ENCODE results near the gene CD80.

Gene CD80

DNA sequence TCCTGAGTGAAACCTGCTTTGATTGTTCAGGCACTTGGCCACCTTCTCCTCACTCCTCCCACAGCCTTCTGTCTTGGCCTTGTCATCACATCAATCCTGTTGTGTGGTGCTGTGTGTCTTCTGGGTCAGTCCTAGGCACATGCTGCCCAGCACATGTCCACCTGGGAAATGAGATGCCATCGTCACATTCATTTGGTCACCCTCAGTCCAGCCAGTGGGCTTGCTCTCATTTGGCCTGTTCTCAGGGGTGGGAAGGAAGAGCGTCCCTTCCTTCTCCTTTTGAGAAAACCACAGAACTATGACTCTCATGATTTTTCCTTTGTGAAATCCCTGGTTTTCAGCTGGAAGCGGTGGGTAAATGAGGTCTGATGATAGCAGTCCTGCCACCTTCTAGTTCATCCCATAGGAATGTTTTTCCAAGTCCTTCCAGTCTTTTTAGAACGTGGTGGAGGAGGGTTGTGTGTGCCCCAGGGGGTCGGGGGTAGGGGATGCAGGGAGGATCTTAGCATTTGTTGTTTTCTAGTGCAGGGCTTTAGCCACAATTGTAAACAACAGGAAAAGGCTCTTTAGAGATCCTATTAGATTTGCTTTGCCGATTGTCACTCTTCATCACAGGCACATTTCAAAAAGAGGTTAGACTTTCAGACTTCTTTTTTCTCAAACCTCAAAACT, 29.8 kb upstream of the CD80 start:
- Histone ChIP-seq H3K23ac (ENCODE audit: low read length) (no peak overlapping the region), H3K79me1 (ENCODE audit: low read length) (no peaks in the 10 kb centered on the region), H4K5ac (ENCODE audit: low read length) (no peak overlapping the region), H2BK5ac (ENCODE audit: low read length) (no peak overlapping the region), H3K27ac (ENCODE audit: low read depth, low read length) (no peak overlapping the region), H3K27me3 (ENCODE audit: insufficient read depth, low read length, poor library complexity) (no peaks in the 10 kb centered on the region), H3K79me2 (ENCODE audit: control insufficient read depth, insufficient read depth, low read length) (no peaks in the 10 kb centered on the region), H3K4me1 (ENCODE audit: control insufficient read depth, low read depth, low read length) (peaks cover 4% of the 10 kb centered on the region), H2AK5ac (ENCODE audit: low read length) (no peak overlapping the region), H3K56ac (ENCODE audit: low read length) (no peak overlapping the region), H3K4me3 (ENCODE audit: low read length) (no peak overlapping the region), H3K18ac (ENCODE audit: low read length) (no peak overlapping the region), H3K36me3 (ENCODE audit: control insufficient read depth, insufficient read depth, low read length) (no peaks in the 10 kb centered on the region), H2BK15ac (replicated peaks; ENCODE audit: low read depth) (no peak overlapping the region), H3K4ac (ENCODE audit: low read depth, low read length) (no peak overlapping the region), H4K8ac (ENCODE audit: low read depth, low read length) (no peak overlapping the region), H3K9ac (ENCODE audit: low read length) (no peak overlapping the region), H2BK120ac (ENCODE audit: low read depth, low read length) (no peak overlapping the region), H3K4me2 (ENCODE audit: low read length) (no peak overlapping the region)
- WGBS (ENCODE audit: extremely low coverage, insufficient coverage, low lambda C conversion rate) = no CpG with 5 or more reads among the region's 6 CpGs
- DNase-seq = no peak

DNA sequence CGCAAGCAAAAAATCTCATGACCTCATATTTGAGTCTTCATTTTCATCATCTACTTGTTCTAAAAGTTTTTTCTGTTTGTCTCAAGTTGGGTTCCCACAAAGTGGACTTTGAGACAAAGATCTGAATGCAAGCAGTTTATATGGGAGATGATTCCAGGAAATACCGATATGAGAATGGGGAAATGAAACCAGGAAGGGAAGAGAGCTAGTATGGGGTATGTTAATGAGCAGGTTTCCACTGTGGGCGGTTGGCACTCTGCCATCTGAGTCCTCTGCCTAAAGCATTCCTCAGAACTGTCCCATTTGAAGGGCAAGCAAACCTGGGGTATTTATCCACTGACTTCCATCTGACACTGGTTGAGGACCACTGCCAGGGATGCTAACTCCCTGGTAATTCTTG, 28.7 kb upstream of the CD80 start:
- Histone ChIP-seq H2AK5ac (ENCODE audit: low read length) (no peak overlapping the region), H3K23ac (ENCODE audit: low read length) (no peak overlapping the region), H3K4me2 (ENCODE audit: low read length) (no peak overlapping the region), H4K8ac (ENCODE audit: low read depth, low read length) (no peak overlapping the region), H2BK5ac (ENCODE audit: low read length) (no peak overlapping the region), H3K18ac (ENCODE audit: low read length) (no peak overlapping the region), H3K4me3 (ENCODE audit: low read length) (no peak overlapping the region), H3K9ac (ENCODE audit: low read length) (no peak overlapping the region), H3K27me3 (ENCODE audit: insufficient read depth, low read length, poor library complexity) (no peaks in the 10 kb centered on the region), H3K79me2 (ENCODE audit: control insufficient read depth, insufficient read depth, low read length) (no peaks in the 10 kb centered on the region), H3K56ac (ENCODE audit: low read length) (no peak overlapping the region), H3K4me1 (ENCODE audit: control insufficient read depth, low read depth, low read length) (peaks cover 4% of the 10 kb centered on the region), H3K4ac (ENCODE audit: low read depth, low read length) (no peak overlapping the region), H3K36me3 (ENCODE audit: control insufficient read depth, insufficient read depth, low read length) (no peaks in the 10 kb centered on the region), H3K27ac (ENCODE audit: low read depth, low read length) (no peak overlapping the region), H4K5ac (ENCODE audit: low read length) (no peak overlapping the region), H2BK120ac (ENCODE audit: low read depth, low read length) (no peak overlapping the region), H2BK15ac (replicated peaks; ENCODE audit: low read depth) (no peak overlapping the region), H3K79me1 (ENCODE audit: low read length) (no peaks in the 10 kb centered on the region)
- WGBS (ENCODE audit: extremely low coverage, insufficient coverage, low lambda C conversion rate) = no CpG with 5 or more reads among the region's 3 CpGs
- no peak for DNase-seq

DNA sequence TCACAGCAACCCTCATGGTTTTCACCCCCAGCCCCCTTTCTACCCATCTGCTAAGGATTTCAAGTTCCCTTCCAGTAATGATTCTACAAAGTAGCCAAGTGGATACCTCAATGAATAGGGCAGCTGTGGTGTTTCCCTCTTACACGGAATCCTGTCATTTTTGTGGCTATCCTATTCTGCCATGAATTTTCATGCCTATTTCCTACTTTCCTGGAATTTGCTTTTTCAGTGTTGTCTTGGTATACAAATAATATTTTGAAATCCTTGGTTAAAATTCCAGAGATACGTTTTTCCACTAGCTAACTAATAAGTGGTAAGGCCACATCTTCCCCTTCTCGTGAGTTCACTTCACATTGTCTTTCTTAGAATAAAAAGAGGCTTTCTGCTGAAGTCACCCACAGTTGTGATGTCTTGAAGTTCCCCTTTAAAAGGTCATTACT, 27.3 kb upstream of the CD80 start:
- H3K4me3 ChIP-seq (ENCODE audit: low read length) = no peak overlapping the region
- no peaks in the 10 kb centered on the region for H3K79me1 ChIP-seq (ENCODE audit: low read length)

DNA sequence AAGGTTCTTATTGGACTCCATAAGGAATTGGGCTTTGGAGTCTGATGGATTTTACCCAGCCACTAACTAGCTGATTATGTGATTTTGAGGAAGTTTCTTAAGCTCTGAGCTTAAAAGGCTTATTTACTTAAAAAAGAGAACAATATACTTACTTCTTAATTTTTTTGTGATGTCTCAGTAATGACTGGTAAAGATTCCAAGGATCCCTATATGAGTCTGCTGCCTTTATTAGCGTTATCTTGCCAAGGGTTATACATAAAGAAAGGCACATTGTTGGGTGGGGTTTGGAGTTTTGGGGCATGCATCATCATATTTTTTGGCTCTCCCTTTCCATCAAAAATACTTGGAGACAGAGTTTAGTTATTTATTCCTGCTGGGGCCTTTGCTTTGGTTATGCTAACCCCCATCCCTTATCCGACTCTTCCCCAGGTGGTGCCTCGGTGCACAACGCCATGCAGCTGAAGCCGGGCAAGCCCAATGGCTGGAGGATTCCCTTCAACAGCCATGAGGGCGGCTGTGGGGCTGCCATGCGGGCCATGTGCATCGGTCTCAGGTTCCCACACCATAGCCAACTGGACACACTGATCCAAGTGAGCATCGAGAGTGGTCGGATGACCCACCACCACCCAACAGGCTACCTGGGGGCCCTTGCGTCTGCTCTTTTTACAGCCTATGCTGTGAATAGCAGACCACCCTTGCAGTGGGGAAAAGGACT, 26.6 kb upstream of the CD80 start:
- H3K18ac ChIP-seq (ENCODE audit: low read length) = no peak overlapping the region
- no peak for DNase-seq
- no peak overlapping the region for H3K23ac ChIP-seq (ENCODE audit: low read length)
- no peak overlapping the region for H2BK15ac ChIP-seq (replicated peaks; ENCODE audit: low read depth)
- H3K4me3 ChIP-seq (ENCODE audit: low read length) = no peak overlapping the region
- H3K4me1 ChIP-seq (ENCODE audit: control insufficient read depth, low read depth, low read length) = no peaks in the 10 kb centered on the region
- H4K5ac ChIP-seq (ENCODE audit: low read length) = no peak overlapping the region
- no peaks in the 10 kb centered on the region for H3K79me2 ChIP-seq (ENCODE audit: control insufficient read depth, insufficient read depth, low read length)
- H3K79me1 ChIP-seq (ENCODE audit: low read length) = no peaks in the 10 kb centered on the region
- H3K36me3 ChIP-seq (ENCODE audit: control insufficient read depth, insufficient read depth, low read length) = no peaks in the 10 kb centered on the region
- no peaks in the 10 kb centered on the region for H3K27me3 ChIP-seq (ENCODE audit: insufficient read depth, low read length, poor library complexity)
- H3K27ac ChIP-seq (ENCODE audit: low read depth, low read length) = no peak overlapping the region
- H3K4ac ChIP-seq (ENCODE audit: low read depth, low read length) = no peak overlapping the region
- H2BK120ac ChIP-seq (ENCODE audit: low read depth, low read length) = no peak overlapping the region
- WGBS (ENCODE audit: extremely low coverage, insufficient coverage, low lambda C conversion rate) = no CpG with 5 or more reads among the region's 11 CpGs
- no peak overlapping the region for H3K56ac ChIP-seq (ENCODE audit: low read length)
- H2BK5ac ChIP-seq (ENCODE audit: low read length) = no peak overlapping the region
- no peak overlapping the region for H4K8ac ChIP-seq (ENCODE audit: low read depth, low read length)
- H2AK5ac ChIP-seq (ENCODE audit: low read length) = no peak overlapping the region
- no peak overlapping the region for H3K9ac ChIP-seq (ENCODE audit: low read length)
- H3K4me2 ChIP-seq (ENCODE audit: low read length) = no peak overlapping the region

More for the DNA sequence above, 27.3 kb upstream of the CD80 start:
- no peak overlapping the region for H3K18ac ChIP-seq (ENCODE audit: low read length)
- no peak overlapping the region for H3K23ac ChIP-seq (ENCODE audit: low read length)
- H2BK120ac ChIP-seq (ENCODE audit: low read depth, low read length) = no peak overlapping the region
- H3K79me2 ChIP-seq (ENCODE audit: control insufficient read depth, insufficient read depth, low read length) = no peaks in the 10 kb centered on the region
- H3K4me2 ChIP-seq (ENCODE audit: low read length) = no peak overlapping the region
- H2BK15ac ChIP-seq (replicated peaks; ENCODE audit: low read depth) = no peak overlapping the region
- no peaks in the 10 kb centered on the region for H3K4me1 ChIP-seq (ENCODE audit: control insufficient read depth, low read depth, low read length)
- H2BK5ac ChIP-seq (ENCODE audit: low read length) = no peak overlapping the region
- no peak overlapping the region for H3K4ac ChIP-seq (ENCODE audit: low read depth, low read length)
- no peak overlapping the region for H3K9ac ChIP-seq (ENCODE audit: low read length)
- no peak for DNase-seq
- WGBS (ENCODE audit: extremely low coverage, insufficient coverage, low lambda C conversion rate) = no CpG with 5 or more reads among the region's 3 CpGs
- H2AK5ac ChIP-seq (ENCODE audit: low read length) = no peak overlapping the region
- no peak overlapping the region for H4K5ac ChIP-seq (ENCODE audit: low read length)
- H3K36me3 ChIP-seq (ENCODE audit: control insufficient read depth, insufficient read depth, low read length) = no peaks in the 10 kb centered on the region
- H3K27me3 ChIP-seq (ENCODE audit: insufficient read depth, low read length, poor library complexity) = no peaks in the 10 kb centered on the region
- no peak overlapping the region for H3K27ac ChIP-seq (ENCODE audit: low read depth, low read length)
- H4K8ac ChIP-seq (ENCODE audit: low read depth, low read length) = no peak overlapping the region
- H3K56ac ChIP-seq (ENCODE audit: low read length) = no peak overlapping the region

DNA sequence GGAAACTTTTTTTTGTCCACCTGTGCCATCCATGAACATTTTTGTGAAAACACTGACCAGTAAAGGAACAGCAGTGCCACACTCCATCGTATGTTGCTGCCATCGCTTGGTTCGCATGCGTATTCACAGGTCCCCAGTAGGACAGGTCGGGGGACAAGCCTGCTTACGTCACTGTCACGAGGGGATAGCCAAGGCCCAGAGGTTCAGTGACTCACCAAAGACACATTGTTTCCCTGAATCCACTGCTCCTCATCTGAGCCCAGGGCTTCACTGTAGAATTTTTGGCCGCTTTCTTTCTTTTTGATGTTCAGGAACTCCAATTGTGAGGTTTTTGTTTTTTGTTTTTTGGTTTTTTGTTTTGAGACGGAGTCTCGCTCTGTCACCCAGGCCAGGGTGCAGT, 25.8 kb upstream of the CD80 start:
- Histone ChIP-seq H4K8ac (ENCODE audit: low read depth, low read length) (no peak overlapping the region), H3K9ac (ENCODE audit: low read length) (no peak overlapping the region), H3K18ac (ENCODE audit: low read length) (no peak overlapping the region), H2BK120ac (ENCODE audit: low read depth, low read length) (no peak overlapping the region), H2BK5ac (ENCODE audit: low read length) (no peak overlapping the region), H2AK5ac (ENCODE audit: low read length) (no peak overlapping the region), H3K23ac (ENCODE audit: low read length) (no peak overlapping the region), H3K27ac (ENCODE audit: low read depth, low read length) (no peak overlapping the region), H3K36me3 (ENCODE audit: control insufficient read depth, insufficient read depth, low read length) (no peaks in the 10 kb centered on the region), H3K4ac (ENCODE audit: low read depth, low read length) (no peak overlapping the region), H3K4me1 (ENCODE audit: control insufficient read depth, low read depth, low read length) (peaks cover 3% of the 10 kb centered on the region), H3K4me2 (ENCODE audit: low read length) (no peak overlapping the region), H3K79me2 (ENCODE audit: control insufficient read depth, insufficient read depth, low read length) (no peaks in the 10 kb centered on the region), H2BK15ac (replicated peaks; ENCODE audit: low read depth) (no peak overlapping the region), H4K5ac (ENCODE audit: low read length) (no peak overlapping the region), H3K4me3 (ENCODE audit: low read length) (no peak overlapping the region), H3K27me3 (ENCODE audit: insufficient read depth, low read length, poor library complexity) (no peaks in the 10 kb centered on the region), H3K56ac (ENCODE audit: low read length) (no peak overlapping the region), H3K79me1 (ENCODE audit: low read length) (no peaks in the 10 kb centered on the region)
- WGBS (ENCODE audit: extremely low coverage, insufficient coverage, low lambda C conversion rate) = no CpG with 5 or more reads among the region's 10 CpGs
- DNase-seq = no peak

Measured in mesendoderm (in vitro differentiated cells).